GM12892 (cell line): ENCODE measurements around the gene SLC25A45.
A peak's percentile ranks its signal among the peaks of the same experiment; 100 is the strongest.

Experiments used
- DNase-seq: peaks from one replicate; pipeline ENCODE4 v3.0.0; 2011; ENCODE audit not compliant: insufficient read length
- FAIRE-seq: peaks from 2 replicates; lab custom pipeline; 2011; peaks lifted over from hg19 to GRCh38; lab: Jason Lieb, UNC
- POLR2A ChIP-seq: IDR thresholded peaks from 2 replicates; pipeline ENCODE4 v1.6.1; 2011; ENCODE audit warnings: low read depth, low read length, control low read depth
- POLR2AphosphoS5 ChIP-seq: IDR thresholded peaks from 2 replicates; pipeline ENCODE4 v1.6.1; 2011; ENCODE audit warnings: low read depth, low read length, control low read depth
- TAF1 ChIP-seq: IDR thresholded peaks from 2 replicates; pipeline ENCODE4 v1.6.1; 2011; ENCODE audit warnings: low read depth, mild to moderate bottlenecking, control low read depth, low read length, borderline replicate concordance

Gene SLC25A45

GRCh38 chr11:65399249-65399648, 16.8 kb upstream of the SLC25A45 start:
- no peak for DNase-seq
- no peak for FAIRE-seq
- TF ChIP-seq POLR2A: no peak

- DNase-seq (no peak), FAIRE-seq (no peak)
- TF ChIP-seq POLR2AphosphoS5 (no peak), TAF1 (no peak), POLR2A (no peak)
Measured at GRCh38 chr11:65398362-65398910, 16.0 kb upstream of the SLC25A45 start.

GRCh38 chr11:65396769-65397745, 14.6 kb upstream of the SLC25A45 start:
- FAIRE-seq: no peak

GRCh38 chr11:65395961-65396530, 13.6 kb upstream of the SLC25A45 start:
- DNase-seq (no peak), FAIRE-seq (no peak)
- TF ChIP-seq TAF1: no peak
- TF ChIP-seq POLR2AphosphoS5: no peak
- TF ChIP-seq POLR2A: no peak

More at GRCh38 chr11:65396769-65397745, 14.6 kb upstream of the SLC25A45 start:
- TF ChIP-seq POLR2AphosphoS5: no peak
- TF ChIP-seq POLR2A: no peak
- no peak for TF ChIP-seq TAF1
- no peak for DNase-seq

- TF ChIP-seq POLR2A (no peak), TAF1 (no peak), POLR2AphosphoS5 (no peak)
- FAIRE-seq: no peak
- no peak for DNase-seq
Measured at GRCh38 chr11:65394125-65394536, 11.7 kb upstream of the SLC25A45 start.

GRCh38 chr11:65393513-65394079, 11.2 kb upstream of the SLC25A45 start:
- DNase-seq: no peak
- FAIRE-seq: no peak
- TF ChIP-seq TAF1 (no peak), POLR2A (no peak), POLR2AphosphoS5 (no peak)

GRCh38 chr11:65392899-65393298, 10.5 kb upstream of the SLC25A45 start:
- FAIRE-seq (no peak), DNase-seq (no peak)
- no peak for TF ChIP-seq POLR2A

- no peak for FAIRE-seq
- no peak for DNase-seq
- no peak for TF ChIP-seq POLR2A
- TF ChIP-seq TAF1: no peak
- no peak for TF ChIP-seq POLR2AphosphoS5
Measured at GRCh38 chr11:65392186-65392829, 9.9 kb upstream of the SLC25A45 start.

GRCh38 chr11:65390996-65391395, 8.6 kb upstream of the SLC25A45 start:
- TF ChIP-seq POLR2AphosphoS5 (no peak), TAF1 (no peak), POLR2A (no peak)
- FAIRE-seq (no peak), DNase-seq (no peak)

GRCh38 chr11:65390099-65390941, 7.9 kb upstream of the SLC25A45 start:
- TF ChIP-seq TAF1 (no peak), POLR2AphosphoS5 (no peak), POLR2A (no peak)
- DNase-seq: no peak
- FAIRE-seq: peak; percentile 14
